Pancreas (tissue), 10 donors: ENCODE results near the gene KDM4C. TPM values are rescaled to one million over a fixed set of nuclear protein-coding genes. Genes with fewer than 3 reads are reported as not detected.

Source experiments
- ATAC-seq, 4 donors: fragments of 200-7000 bp; cut with Tn5 transposase; one replicate each; pipeline versions ENCODE4 v1.8.0 to v1.9.1; 2020; ENCODE audit warnings: mild to moderate bottlenecking in 4 of 4, moderate library complexity in 4 of 4
- DNase-seq, 6 donors: peaks; one replicate each; pipeline ENCODE4 v3.0.0-alpha.2; 2020
- FAIRE-seq: peaks from 2 replicates; lab custom pipeline; 2012; peaks lifted over from hg19 to GRCh38; lab: Jason Lieb, UNC
- H3K27ac ChIP-seq, 4 donors: fragments of 200-600 bp; sonication (generic); 1 replicate in 3 of 4; 2 replicates in 1 of 4; pipeline versions ENCODE4 v1.5.0 to v1.8.0; 2020
- H3K27me3 ChIP-seq, 4 donors: fragments of 200-600 bp; one replicate each; pipeline ENCODE4 v1.8.0; 2021
- H3K36me3 ChIP-seq, 3 donors: fragments of 200-600 bp; sonication (generic) in 1 of 3; one replicate each; pipeline versions ENCODE4 v1.5.0 to v1.8.0; 2020 to 2021
- H3K4me1 ChIP-seq, 3 donors: fragments of 200-600 bp; one replicate each; pipeline ENCODE4 v1.8.0; 2021
- H3K4me3 ChIP-seq, 4 donors: fragments of 200-600 bp; sonication (generic) in 2 of 4; one replicate each; pipeline versions ENCODE4 v1.5.0 to v1.8.0; 2020 to 2021
- H3K9me3 ChIP-seq, 4 donors: fragments of 200-600 bp; one replicate each; pipeline ENCODE4 v1.8.0; 2021
- CTCF ChIP-seq, 4 donors: fragments of 200-600 bp; sonication (generic) in 3 of 4; IDR thresholded peaks; one replicate each; pipeline versions ENCODE4 v1.5.0 to v1.8.0; 2021; ENCODE audit warnings: antibody characterized with exemption in 4 of 4
- WGBS, 2 donors: extraction: QIAGEN DNeasy Blood & Tissue Kit; methylation state at CpG; one replicate each; pipeline ENCODE4 v1.1.7; 2013; 5-methylcytosine and 5-hydroxymethylcytosine counted together
- intact Hi-C, 3 donors: fragments of 100-400 bp; cut with DNase I; formaldehyde crosslinking; loops; one replicate each; pipeline versions ENCODE4 v1.11.1 to v1.14.2; 2022
- polyA plus RNA-seq, 2 donors: library from polyadenylated mRNA; stranded (reverse); fragments of 200-250 nt; gene quantifications; one replicate each; pipeline ENCODE4 v1.2.3, GENCODE V29; 2013
- total RNA-seq, 6 donors: library from RNA; stranded (reverse); fragmentation: NEBNext Ultra II Directional in 4 of 6; extraction: Animal tissue kit (Norgen Biotek cat#: 25700) in 4 of 6; gene quantifications; one replicate each; pipeline versions ENCODE4 v1.2.1 to v1.2.4, GENCODE V29; 2021 to 2023
- donor health status: healthy with polysubstance abuse.
- donor health status: DM: no; HTN: no; CAD: no; lungs with moderate emphysema.
- donor health status: DM: no; HTN: no; CAD: no.
- donor health status: control.
- donor health status: control.
- donor health status: Bipolar disorder and iron deficiency.
- donor health status: DM: yes; HTN: yes; CAD: no.
- donor health status: DM: no; HTN: no; CAD: no.
- donor health status: DM: no; HTN: no; CAD: no.
- donor health status: DM: yes; HTN: yes; CAD: no.

KDM4C gene
- total and polyA plus RNA-seq, 8 donors, result 10.5 to 30.8 (median 19.7) TPM

GRCh38 chr9:7209990-7210389 is 452.2 kb downstream of the KDM4C start:
- no peaks in the 10 kb centered on the region for H3K27me3 ChIP-seq
- intact Hi-C loops, result no loop called here
- ATAC-seq, result no peak
- no peak for TF ChIP-seq CTCF (IDR thresholded peaks at IDR 0.05)
- WGBS, 2 donors, result 70% methylated on average over 3 of the region's 3 CpGs
- H3K9me3 ChIP-seq, result no peaks in the 10 kb centered on the region
- FAIRE-seq, result no peak
- H3K4me3 ChIP-seq, result no peak overlapping the region
- H3K27ac ChIP-seq, result no peak overlapping the region
- no peaks in the 10 kb centered on the region for H3K36me3 ChIP-seq
- no peak for DNase-seq
- no peaks in the 10 kb centered on the region for H3K4me1 ChIP-seq

- whole genome bisulfite sequencing, 2 donors, result 78 to 82% methylated on average over 8 of the region's 8 CpGs
- Histone ChIP-seq H3K36me3 (no peaks in the 10 kb centered on the region), H3K27ac (no peak overlapping the region), H3K27me3 (no peaks in the 10 kb centered on the region), H3K9me3 (no peaks in the 10 kb centered on the region), H3K4me3 (no peak overlapping the region), H3K4me1 (no peaks in the 10 kb centered on the region)
- ATAC-seq (no peak), DNase-seq (no peak), FAIRE-seq (no peak)
- intact Hi-C loops, result no loop called here
- TF ChIP-seq CTCF (IDR thresholded peaks at IDR 0.05), result no peak
Observed at GRCh38 chr9:7210854-7211637, 453.3 kb downstream of the KDM4C start.

GRCh38 chr9:7211657-7212056 is 453.9 kb downstream of the KDM4C start:
- no peaks in the 10 kb centered on the region for H3K36me3 ChIP-seq
- ATAC-seq (no peak), DNase-seq (no peak), FAIRE-seq (no peak)
- no peaks in the 10 kb centered on the region for H3K4me1 ChIP-seq
- no peak overlapping the region for H3K4me3 ChIP-seq
- no peaks in the 10 kb centered on the region for H3K27me3 ChIP-seq
- H3K27ac ChIP-seq, result no peak overlapping the region
- intact Hi-C loops, result no loop called here
- WGBS, 2 donors, result 81 to 86% methylated on average over 3 of the region's 3 CpGs
- TF ChIP-seq CTCF (IDR thresholded peaks at IDR 0.05), result no peak
- no peaks in the 10 kb centered on the region for H3K9me3 ChIP-seq

GRCh38 chr9:7212101-7212500 is 454.3 kb downstream of the KDM4C start:
- 33 to 34% methylated on average over 4 of the region's 4 CpGs for WGBS, 2 donors
- ATAC-seq, result peak in 3 of 4 donors; percentile 22 to 59 (median 41)

More at GRCh38 chr9:7212101-7212500, 454.3 kb downstream of the KDM4C start:
- Histone ChIP-seq H3K4me1 (no peaks in the 10 kb centered on the region), H3K9me3 (no peaks in the 10 kb centered on the region), H3K36me3 (no peaks in the 10 kb centered on the region), H3K27me3 (no peaks in the 10 kb centered on the region), H3K4me3 (no peak overlapping the region), H3K27ac (no peak overlapping the region)
- FAIRE-seq (no peak), DNase-seq (no peak)
- intact Hi-C loops, result no loop called here
- no peak for TF ChIP-seq CTCF (IDR thresholded peaks at IDR 0.05)
